K562 (cell line): ENCODE results near the gene TMPRSS6. TPM values are rescaled to one million over a fixed set of nuclear protein-coding genes. Genes with fewer than 3 reads are reported as not detected.

Experiments
- ATAC-seq: fragments of 200-7000 bp; cut with Tn5 transposase; 3 replicates; pipeline ENCODE4 v1.9.1; 2020; ENCODE audit warnings: moderate library complexity
- BruUV-seq: library from RNA; stranded (reverse); fragments of 400-500 nt; replicated peaks from 2 replicates; lab custom pipeline; 2021; lab: Mats Ljungman, UMichigan
- CTCF ChIA-PET: fragments of 300-600 bp; formaldehyde crosslinking; extraction: SDS; loops from one replicate; lab custom pipeline; 2021; ENCODE audit warnings: low intra/inter-chr PET ratio; lab: Yijun Ruan, JAX
- POLR2A ChIA-PET: fragments of 300-600, 350-650 bp; sonication (Branson Sonifier 250); formaldehyde crosslinking; extraction: SDS; loops from one replicate; lab custom pipeline; 2021; ENCODE audit warnings: antibody characterized with exemption, inconsistent platforms; lab: Yijun Ruan, JAX
- DNase-seq, 4 experiments: peaks; one replicate each; pipeline versions ENCODE4 v3.0.0 to v3.0.0-alpha.2; 2011 to 2018; ENCODE audit warnings: low spot score in 3 of 4, mixed read lengths in 3 of 4; ENCODE audit errors: extremely low read depth in 1 of 4
- FAIRE-seq: peaks from 2 replicates; lab custom pipeline; 2011; peaks lifted over from hg19 to GRCh38; lab: Jason Lieb, UNC
- H2AFZ ChIP-seq: 2 replicates; pipeline ENCODE4 v1.6.0; 2011; ENCODE audit warnings: low read depth, low read length, control low read depth, inconsistent platforms
- H3K27ac ChIP-seq: fragments of 200-600 bp; 3 replicates; pipeline ENCODE4 v1.8.0; 2011; ENCODE audit warnings: low read depth, mild to moderate bottlenecking, control low read depth, inconsistent platforms, low read length, moderate library complexity, mixed read lengths; ENCODE audit errors: extremely low read depth
- H3K27me3 ChIP-seq, 2 experiments: fragments of 300-600 bp in 1 of 2; 2 replicates in 1 of 2; 3 replicates in 1 of 2; pipeline versions ENCODE4 v1.6.0 to v1.8.0; 2011; ENCODE audit warnings: inconsistent platforms in 2 of 2, low read length in 2 of 2, mild to moderate bottlenecking in 1 of 2, mixed read lengths in 1 of 2, moderate library complexity in 1 of 2; ENCODE audit not compliant: control insufficient read depth in 2 of 2, insufficient read depth in 2 of 2
- H3K36me3 ChIP-seq: fragments of 300-600 bp; 3 replicates; pipeline ENCODE4 v1.8.0; 2011; ENCODE audit warnings: mild to moderate bottlenecking, low read length, inconsistent platforms; ENCODE audit not compliant: control insufficient read depth, insufficient read depth
- H3K4me1 ChIP-seq, 2 experiments: fragments of 200-600 bp in 1 of 2; replicated peaks in 1 of 2; 2 replicates in 1 of 2; 3 replicates in 1 of 2; pipeline versions ENCODE4 v1.5.1 to v1.8.0; 2011; ENCODE audit warnings: inconsistent platforms in 2 of 2, low read length in 2 of 2, mild to moderate bottlenecking in 1 of 2, mixed read lengths in 1 of 2, moderate library complexity in 1 of 2; ENCODE audit not compliant: control insufficient read depth in 2 of 2, insufficient read depth in 2 of 2
- H3K4me2 ChIP-seq: 2 replicates; pipeline ENCODE4 v1.6.1; 2011; ENCODE audit warnings: low read length, control low read depth, inconsistent platforms, mixed read lengths; ENCODE audit not compliant: insufficient read depth
- H3K4me3 ChIP-seq: fragments of 200-600 bp; sonication (generic), shearing (Covaris generic); 2 replicates; pipeline ENCODE4 v1.5.1; 2016; ENCODE audit warnings: control low read depth, inconsistent platforms
- H3K79me2 ChIP-seq: fragments of 200-600 bp; 3 replicates; pipeline ENCODE4 v1.8.0; 2011; ENCODE audit warnings: low read length, inconsistent platforms; ENCODE audit not compliant: control insufficient read depth, insufficient read depth
- H3K9ac ChIP-seq, 2 experiments: 2 replicates each; pipeline versions ENCODE4 v1.6.0 to v1.6.1; 2011; ENCODE audit warnings: low read depth in 2 of 2, low read length in 2 of 2, control low read depth in 1 of 2, inconsistent platforms in 1 of 2, mild to moderate bottlenecking in 1 of 2, mixed read lengths in 1 of 2; ENCODE audit not compliant: insufficient read depth in 1 of 2
- H3K9me1 ChIP-seq: one replicate; pipeline ENCODE4 v1.6.0; 2011; ENCODE audit warnings: inconsistent platforms, mild to moderate bottlenecking, low read length, moderate library complexity; ENCODE audit not compliant: control insufficient read depth, insufficient read depth
- H3K9me3 ChIP-seq: replicated peaks from 2 replicates; pipeline ENCODE4 v1.5.1; 2011; ENCODE audit warnings: low read depth, low read length, inconsistent platforms; ENCODE audit not compliant: control insufficient read depth, insufficient read depth
- H4K20me1 ChIP-seq: replicated peaks from 2 replicates; pipeline ENCODE4 v1.6.1; 2011; ENCODE audit warnings: low read length, inconsistent platforms, mixed read lengths; ENCODE audit not compliant: control insufficient read depth, insufficient read depth
- CREB3 ChIP-seq: fragments of 450-650 bp; conservative IDR thresholded peaks from 2 replicates; pipeline ENCODE4 v1.6.1; 2016; ENCODE audit warnings: missing genetic modification characterization, low read depth, mild to moderate bottlenecking, missing compliant biosample characterization, moderate library complexity
- ZNF174 ChIP-seq: fragments of 250-450 bp; sonication (Bioruptor Pico); IDR thresholded peaks from 2 replicates; pipeline ENCODE4 v1.4.0; 2020; ENCODE audit warnings: mild to moderate bottlenecking
- WGBS: fragments of 100-300 bp; shearing (Covaris generic); methylation state at CpG from one replicate; pipeline ENCODE4 v1.1.6; 2016; ENCODE audit warnings: low coverage, mixed read lengths; ENCODE audit not compliant: insufficient coverage; ENCODE audit errors: missing lambda C conversion rate; 5-methylcytosine and 5-hydroxymethylcytosine counted together
- in situ Hi-C: fragments of 300-500 bp; cut with MboI; formaldehyde crosslinking; loops from 4 replicates; pipeline ENCODE4 v1.15.0; 2018; ENCODE audit warnings: inconsistent platforms, mixed read lengths
- intact Hi-C: fragments of 100-400 bp; cut with micrococcal nuclease; formaldehyde crosslinking; loops from 2 replicates; pipeline ENCODE4 v1.14.2; 2022
- polyA plus RNA-seq, 8 experiments: library from polyadenylated mRNA; depleted of rRNA in 4 of 8; stranded (reverse) in 5 of 8; unstranded in 3 of 8; fragments of >200 nt; fragmentation: Nextera tagmentation in 2 of 8; fragmentation: Illumina TruSeq in 1 of 8; extraction: Ambion mirVana in 2 of 8; extraction: Trizol in 1 of 8; gene quantifications; 2 replicates each; pipeline versions ENCODE4 v1.2.1 to v1.2.3, GENCODE V29; 2011 to 2014; ENCODE audit warnings: inconsistent platforms in 1 of 8, missing spikeins in 1 of 8
- total RNA-seq, 7 experiments: library from RNA; depleted of rRNA in 6 of 7; stranded (reverse); fragments of >200 nt in 6 of 7; fragmentation: Illumina TruSeq in 2 of 7; extraction: Trizol in 2 of 7; gene quantifications; 2 replicates each; pipeline versions ENCODE4 v1.2.1 to v1.2.3, GENCODE V29; 2011 to 2021; ENCODE audit warnings: low replicate concordance in 1 of 7
- TF ChIP-seq, protein P1 (sequence below): fragments of 450-650 bp; IDR thresholded peaks from 2 replicates; pipeline ENCODE4 v1.6.1; 2017; ENCODE audit warnings: antibody characterized with exemption, mild to moderate bottlenecking

The TMPRSS6 gene
- total and polyA plus RNA-seq, 9 of the 15 experiments (the other 6 are each of a cell fraction or from before 2014, with no cell fraction given), result 0.03 TPM; not detected in 8

- Histone ChIP-seq H3K9ac (no peak overlapping the region), H3K27me3 (peaks cover 0 to 11% of the 10 kb centered on the region in 2 experiments; a peak in 1 of 5 replicates), H2AFZ (no peak overlapping the region), H3K79me2 (no peaks in the 10 kb centered on the region), H3K9me1 (no peaks in the 10 kb centered on the region), H3K4me1 (peaks cover 0 to 6% of the 10 kb centered on the region in 2 experiments; a peak in 4 of 5 replicates), H3K9me3 (no peaks in the 10 kb centered on the region), H3K4me3 (no peak overlapping the region), H4K20me1 (no peaks in the 10 kb centered on the region; the same call in 1 of the 2 replicates), H3K36me3 (no peaks in the 10 kb centered on the region), H3K4me2 (no peak overlapping the region), H3K27ac (no peak overlapping the region)
- 25% methylated on average over 7 of the region's 17 CpGs for WGBS
- ATAC-seq (no peak), FAIRE-seq (no peak), DNase-seq (no peak)
- intact Hi-C loops (no loop called here), in situ Hi-C loops (no loop called here)
- TF ChIP-seq CREB3 (tag), result no peak
- no peak for TF ChIP-seq ZNF174
- TF ChIP-seq, protein P1, sequence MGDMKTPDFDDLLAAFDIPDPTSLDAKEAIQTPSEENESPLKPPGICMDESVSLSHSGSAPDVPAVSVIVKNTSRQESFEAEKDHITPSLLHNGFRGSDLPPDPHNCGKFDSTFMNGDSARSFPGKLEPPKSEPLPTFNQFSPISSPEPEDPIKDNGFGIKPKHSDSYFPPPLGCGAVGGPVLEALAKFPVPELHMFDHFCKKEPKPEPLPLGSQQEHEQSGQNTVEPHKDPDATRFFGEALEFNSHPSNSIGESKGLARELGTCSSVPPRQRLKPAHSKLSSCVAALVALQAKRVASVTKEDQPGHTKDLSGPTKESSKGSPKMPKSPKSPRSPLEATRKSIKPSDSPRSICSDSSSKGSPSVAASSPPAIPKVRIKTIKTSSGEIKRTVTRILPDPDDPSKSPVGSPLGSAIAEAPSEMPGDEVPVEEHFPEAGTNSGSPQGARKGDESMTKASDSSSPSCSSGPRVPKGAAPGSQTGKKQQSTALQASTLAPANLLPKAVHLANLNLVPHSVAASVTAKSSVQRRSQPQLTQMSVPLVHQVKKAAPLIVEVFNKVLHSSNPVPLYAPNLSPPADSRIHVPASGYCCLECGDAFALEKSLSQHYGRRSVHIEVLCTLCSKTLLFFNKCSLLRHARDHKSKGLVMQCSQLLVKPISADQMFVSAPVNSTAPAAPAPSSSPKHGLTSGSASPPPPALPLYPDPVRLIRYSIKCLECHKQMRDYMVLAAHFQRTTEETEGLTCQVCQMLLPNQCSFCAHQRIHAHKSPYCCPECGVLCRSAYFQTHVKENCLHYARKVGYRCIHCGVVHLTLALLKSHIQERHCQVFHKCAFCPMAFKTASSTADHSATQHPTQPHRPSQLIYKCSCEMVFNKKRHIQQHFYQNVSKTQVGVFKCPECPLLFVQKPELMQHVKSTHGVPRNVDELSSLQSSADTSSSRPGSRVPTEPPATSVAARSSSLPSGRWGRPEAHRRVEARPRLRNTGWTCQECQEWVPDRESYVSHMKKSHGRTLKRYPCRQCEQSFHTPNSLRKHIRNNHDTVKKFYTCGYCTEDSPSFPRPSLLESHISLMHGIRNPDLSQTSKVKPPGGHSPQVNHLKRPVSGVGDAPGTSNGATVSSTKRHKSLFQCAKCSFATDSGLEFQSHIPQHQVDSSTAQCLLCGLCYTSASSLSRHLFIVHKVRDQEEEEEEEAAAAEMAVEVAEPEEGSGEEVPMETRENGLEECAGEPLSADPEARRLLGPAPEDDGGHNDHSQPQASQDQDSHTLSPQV, result no peak
- ChIA-PET CTCF (no interaction called here), POLR2A (interaction anchor here (0.6 to 1.1 kb wide), 2 partner anchors 52 to 94 kb away, joined by 3 read pairs; no protein-coding TSS in a partner anchor)
- BruUV-seq, result no TSS peak
These were observed 38.6 kb upstream of the TMPRSS6 start for GRCh38 chr22:37148031-37148651.
